Hippocampal formation (tissue), 2 donors: ENCODE data around the gene TLL2.

Source experiments
- DNase-seq, 2 donors: peaks; one replicate each; lab custom pipeline; 2025; lab: John Stamatoyannopoulos, UW

The TLL2 gene

DNA sequence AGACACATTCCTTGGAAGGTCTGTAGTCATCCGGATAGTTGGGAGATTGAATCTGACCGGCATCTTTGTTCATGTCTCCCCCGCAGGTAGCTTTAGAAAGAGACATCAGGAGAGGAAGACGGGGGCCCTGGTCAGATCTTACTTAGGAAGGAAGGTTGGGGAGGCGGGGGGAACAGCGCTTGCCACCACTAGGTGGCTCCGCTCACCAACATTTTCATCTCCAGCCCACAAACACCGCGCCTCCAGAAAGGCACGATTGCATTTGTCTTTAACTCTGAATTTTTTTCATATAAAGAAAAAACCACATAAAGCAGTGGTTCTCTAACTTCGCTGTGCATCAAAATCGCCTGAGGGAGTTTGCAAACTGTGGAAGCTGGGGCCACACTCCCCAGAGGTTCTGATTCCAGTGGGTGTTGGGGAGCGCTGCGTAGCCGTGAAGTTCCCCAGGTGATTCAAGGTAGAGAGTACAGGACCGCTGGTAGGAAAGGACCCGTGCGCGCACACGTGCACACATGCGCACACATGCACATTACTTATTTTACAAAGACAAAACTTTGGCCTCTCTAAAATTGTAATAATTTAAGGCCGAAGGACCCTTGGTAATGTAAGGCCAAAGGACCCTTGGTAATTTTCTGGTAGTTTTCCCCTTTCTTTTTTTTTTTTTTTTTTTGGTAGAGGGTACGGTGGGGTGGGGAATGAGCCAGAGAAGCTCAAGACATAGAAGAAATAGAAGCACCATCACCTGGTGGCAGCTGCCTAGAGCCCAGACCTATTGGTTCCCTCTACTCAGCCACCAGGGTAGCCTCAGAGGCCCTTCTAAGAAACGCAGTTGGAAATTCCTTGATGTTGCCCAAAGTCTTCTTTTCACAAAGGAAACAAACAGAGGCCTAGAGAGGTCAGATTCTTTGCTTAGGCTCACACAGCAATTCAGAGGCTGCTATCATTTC, 117.5 kb downstream of the TLL2 start:
- peak; percentile 23 to 69 for DNase-seq

DNA sequence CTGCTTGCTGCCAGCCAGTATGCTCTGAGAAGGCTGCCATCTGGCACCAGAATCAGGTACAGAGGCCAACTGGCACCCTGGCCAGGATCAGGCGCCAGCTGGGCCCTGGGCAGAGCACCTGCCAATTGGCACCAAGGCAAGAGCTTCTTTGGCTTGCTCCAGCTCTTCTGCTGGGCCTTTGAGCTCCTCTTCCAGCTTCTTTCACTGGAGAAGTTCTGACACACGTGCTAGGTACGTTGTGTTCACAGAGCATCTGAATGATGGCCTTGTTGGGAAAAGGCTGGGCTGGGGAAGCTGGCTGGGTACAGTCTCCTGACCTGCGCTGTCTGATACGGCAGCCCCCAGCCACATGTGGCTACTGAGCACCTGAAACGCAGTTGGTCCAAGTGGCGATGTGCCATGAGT, 123.3 kb downstream of the TLL2 start:
- DNase-seq = peak; percentile 67 to 74

DNA sequence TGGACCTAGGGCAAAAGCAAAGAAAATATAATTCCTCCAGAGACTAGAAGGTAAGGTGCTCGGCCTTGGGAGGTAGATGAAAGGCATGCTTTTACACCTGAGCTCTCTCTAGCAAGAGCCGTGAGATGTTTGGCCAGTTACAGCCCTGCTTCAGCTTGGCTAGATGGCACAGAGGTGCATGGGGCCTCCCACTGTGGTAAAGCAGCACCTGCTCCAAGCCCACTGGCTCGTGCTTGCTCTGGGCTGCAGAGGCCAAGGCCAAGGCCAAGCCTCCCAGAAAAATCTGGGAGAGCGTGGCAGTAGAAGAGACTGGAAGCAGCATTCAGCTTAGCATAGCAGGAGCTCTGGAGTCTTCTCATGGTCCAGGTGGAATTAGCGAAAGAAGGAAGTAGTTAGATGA, 123.9 kb downstream of the TLL2 start:
- DNase-seq = no peak

DNA sequence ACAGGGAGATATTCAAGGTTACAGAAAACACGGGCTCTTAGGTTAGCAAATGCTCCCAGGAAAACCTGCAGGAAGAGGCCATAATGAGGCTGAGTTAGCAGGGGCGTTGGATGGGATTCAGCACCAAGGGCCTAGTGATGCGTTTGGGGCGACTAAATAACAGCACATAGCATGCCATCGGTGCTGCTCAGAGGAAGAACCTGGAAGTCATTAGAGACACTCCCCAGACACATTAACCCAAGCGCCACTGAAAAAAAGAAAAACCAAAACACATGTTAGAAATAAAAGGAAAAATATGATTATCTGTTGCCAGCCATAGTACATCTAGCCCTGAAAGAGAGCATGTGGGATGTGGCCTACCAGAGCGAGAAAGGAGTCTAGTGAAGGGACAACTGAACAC, 126.1 kb downstream of the TLL2 start:
- no peak for DNase-seq

DNA sequence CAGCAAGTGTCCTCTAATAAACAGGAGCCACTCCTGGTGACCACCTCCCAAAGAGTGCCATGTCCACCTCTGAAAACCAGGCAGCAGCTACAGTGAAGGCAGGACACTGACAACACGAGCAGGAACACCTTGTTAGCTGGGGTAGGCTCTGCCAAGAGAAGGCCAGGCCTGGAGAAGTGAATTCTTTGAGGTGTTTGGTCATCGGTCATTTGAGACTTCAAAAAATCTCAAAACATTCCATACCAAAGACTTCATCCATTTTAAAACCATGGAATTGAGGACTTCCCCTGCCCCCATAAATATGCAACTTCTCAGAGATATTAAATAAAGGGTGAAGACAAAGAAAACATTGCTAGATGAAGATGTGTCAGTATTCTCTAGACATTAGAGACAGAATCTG, 126.6 kb downstream of the TLL2 start:
- no peak for DNase-seq

DNA sequence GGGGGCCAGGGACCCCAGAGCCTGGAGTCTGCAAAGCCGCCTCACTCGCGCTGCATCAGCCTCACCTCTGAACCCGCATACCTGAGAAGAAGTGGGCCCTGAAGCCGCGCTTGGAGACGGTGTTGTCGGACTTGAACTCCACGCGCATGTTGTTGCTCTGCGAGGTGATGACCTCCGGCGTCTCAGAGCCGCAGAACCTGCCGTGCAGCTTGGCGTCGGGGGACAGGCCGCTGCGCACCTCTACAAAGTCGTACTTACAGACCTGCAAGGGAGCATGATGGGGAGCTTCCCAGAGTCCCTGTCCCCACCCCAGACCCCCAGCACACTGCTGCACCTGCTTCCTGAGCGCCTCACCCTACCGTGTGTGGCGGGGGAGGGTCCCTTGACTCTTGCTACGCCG, 129.2 kb downstream of the TLL2 start:
- no peak for DNase-seq

DNA sequence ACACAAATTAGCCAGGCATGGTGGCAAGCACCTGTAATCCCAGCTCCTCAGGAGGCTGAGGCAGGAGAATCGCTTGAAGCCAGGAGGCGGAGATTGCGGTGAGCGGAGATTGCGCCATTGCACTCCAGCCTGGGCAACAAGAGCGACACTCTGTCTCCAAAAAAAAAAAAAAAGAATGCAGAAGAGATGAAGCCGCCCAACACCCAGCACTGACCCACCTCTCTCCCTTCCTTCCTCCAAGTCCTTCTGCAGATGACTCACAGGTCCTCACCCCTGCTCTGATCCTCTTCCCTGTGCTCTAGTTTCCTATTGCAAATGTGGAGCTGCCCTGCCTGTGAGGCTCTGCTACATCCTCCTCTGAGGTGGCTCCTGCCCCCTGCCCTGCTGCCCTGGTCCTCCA, 132.9 kb downstream of the TLL2 start:
- DNase-seq = no peak

DNA sequence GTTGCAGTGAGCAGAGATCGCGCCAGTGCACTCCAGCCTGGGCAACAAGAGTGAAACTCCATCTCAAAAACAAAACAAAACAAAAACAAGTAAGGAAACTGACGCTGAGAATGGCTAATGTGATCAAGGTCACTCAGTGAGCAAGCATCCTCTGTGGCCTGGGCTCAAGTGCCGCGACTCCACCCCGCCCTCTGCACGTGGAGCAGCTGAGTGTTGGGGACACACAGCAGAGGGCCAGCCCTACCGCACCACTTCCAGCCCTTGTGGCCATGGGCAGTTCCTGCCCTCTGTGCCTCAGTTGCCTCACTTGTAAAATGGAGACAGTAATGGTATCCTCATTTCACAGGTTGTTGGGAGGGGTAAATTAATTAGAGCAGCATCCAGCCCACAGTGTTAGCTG, 134.0 kb downstream of the TLL2 start:
- no peak for DNase-seq

DNA sequence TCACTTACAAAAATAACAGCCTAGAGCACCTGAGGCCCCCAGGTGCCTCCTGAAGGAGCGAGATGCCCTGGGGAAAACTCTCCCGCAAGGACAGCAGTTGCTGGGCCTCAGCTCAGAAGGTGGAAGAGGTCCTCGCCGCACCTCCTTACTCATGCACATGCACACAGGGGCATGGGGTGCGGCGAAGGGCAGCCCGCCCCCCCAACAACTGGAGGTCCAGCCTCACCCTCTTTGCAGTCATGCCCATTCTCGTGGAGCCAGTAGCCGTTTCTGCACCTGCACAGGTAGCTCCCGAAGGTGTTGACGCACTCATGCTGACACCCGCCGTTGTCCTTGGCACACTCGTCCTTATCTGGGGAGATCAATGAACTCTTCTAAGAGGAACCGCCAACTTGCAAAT, 135.0 kb downstream of the TLL2 start:
- DNase-seq = no peak

DNA sequence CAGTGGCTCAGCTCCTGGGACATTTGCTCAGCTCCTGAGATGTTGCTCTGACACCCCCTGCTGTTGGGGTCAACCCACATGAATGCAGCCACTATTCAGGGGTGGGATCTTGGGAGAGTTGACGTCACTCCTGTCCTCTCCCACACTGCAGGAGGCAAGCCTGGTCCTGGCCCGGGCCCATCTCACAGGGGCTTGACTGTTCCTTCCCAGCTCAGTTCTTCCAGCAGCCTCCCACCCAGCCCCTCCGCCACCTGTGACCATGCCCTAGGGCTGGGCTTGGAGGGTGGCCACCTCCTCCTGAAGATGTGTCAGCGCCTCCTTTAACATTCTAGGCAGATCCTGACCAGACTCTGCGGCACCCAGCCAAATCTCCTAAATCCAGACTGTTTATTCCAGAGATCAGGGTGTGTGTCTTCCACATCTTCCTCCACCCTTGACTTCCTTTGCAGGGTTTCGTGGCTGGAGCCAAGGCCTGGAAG, 135.9 kb downstream of the TLL2 start:
- DNase-seq = no peak

DNA sequence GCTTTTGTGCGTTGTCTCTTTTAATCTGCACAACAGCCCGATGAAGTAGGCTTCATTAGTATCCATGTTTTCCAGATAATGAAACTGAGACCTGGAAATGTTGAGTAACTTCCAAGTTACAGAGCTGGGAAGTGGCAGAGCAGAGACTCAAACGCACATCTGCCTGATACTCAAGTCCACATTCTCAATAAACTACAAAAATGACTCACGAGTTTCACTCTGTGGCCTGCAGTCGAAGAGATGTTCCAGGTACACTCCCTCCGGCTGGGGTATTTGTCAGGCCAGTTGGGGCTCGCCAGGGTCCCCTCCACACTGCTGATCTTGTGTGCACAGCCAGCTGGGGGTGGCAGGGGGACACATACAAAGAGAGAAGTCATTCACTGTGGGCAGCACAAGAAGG, 137.2 kb downstream of the TLL2 start:
- DNase-seq = no peak

DNA sequence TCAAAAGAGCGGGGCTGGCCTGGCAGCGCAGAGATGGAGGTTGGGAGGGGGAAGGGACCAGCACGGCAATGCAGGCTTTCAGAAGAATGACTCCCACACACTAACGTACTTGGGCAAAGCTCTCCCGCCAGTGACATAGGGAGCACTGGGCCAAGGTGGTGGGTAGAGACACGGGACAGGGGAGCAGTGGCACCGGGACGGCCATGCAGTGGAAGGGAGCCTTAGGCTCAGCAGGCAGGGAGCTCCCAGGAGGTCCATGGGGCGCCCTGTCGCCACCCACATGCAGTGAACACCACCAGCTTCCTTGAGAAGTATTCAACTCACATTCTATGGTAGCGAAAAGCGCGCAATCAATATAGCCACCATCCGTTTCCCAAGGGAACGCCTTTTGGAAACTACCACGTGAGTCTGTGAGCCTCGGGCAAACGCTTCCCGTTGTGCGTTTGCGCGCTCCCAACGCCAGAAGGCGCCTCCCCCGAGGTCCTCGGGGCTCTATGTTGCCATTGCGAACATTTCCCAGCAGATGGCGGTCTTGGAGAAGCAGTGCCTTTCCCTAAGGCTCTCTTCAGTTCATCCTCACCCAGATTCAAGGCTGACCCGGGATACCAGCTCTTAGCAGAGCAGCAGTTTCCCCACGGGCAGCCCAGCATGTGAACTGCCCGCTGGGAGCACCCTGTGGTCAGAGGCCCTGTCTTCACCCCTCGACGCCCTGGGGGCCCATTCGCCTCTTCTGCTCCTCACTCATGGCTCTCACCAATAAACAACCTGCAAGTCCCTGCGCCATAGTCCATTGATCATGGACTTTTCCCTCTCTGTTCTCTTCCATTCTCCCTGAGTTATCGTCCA, 138.5 kb downstream of the TLL2 start:
- peak; percentile 89 to 91 for DNase-seq

DNA sequence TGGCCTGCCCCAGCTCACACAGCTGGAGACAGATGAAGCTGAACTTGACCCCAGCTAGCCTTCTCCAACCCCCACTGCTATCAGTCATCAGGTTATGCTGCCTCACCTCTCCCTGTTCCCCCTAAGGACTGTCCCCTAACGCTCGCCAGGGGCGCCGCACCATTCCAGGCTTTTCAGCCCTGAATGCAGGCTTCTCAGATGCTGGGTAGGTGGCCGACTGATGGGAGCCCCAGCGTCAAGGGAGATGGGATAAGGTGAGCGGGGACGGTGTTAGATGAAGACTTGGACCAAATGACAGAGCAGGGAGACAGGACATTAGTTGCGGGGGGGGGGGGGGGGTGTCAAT, 139.1 kb downstream of the TLL2 start:
- DNase-seq = no peak

DNA sequence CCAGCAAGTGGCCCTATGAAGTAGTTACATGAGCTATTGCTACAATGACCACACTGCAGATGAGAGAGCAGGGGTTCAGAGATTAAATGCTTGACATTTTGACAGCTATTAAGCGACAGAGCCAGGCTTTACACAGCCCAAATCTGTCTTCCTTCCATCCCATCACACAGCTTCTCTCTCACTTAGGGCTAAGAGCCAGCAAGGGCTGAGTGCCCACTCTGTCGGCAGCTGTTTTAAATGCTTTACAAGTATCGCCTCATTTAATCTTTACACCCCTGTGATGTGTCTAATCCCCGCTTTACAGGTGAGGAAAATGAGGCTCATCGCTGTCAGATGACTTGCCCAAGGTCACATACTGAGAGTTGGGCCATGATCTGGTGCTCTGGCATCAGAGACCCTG, 139.7 kb downstream of the TLL2 start:
- no peak for DNase-seq

DNA sequence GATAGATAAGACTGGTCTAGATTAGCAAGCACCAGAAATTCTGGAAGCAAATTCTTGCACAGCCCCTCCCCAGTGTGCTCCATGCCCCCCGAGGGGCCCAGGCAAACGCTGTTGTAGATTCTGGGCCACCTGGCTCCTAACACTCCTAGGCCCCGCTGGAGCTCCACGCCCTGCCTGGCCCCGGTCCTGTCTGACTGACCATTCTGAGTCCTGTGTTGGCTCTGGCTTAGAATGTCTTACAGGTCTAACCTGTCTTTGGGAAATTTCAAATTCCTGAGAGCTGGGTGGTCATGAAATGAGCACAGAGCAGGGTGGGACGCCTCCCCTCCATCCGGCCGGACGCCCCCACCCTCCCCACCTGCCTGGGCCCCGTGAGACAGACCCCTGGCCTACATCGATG, 142.4 kb downstream of the TLL2 start:
- no peak for DNase-seq

DNA sequence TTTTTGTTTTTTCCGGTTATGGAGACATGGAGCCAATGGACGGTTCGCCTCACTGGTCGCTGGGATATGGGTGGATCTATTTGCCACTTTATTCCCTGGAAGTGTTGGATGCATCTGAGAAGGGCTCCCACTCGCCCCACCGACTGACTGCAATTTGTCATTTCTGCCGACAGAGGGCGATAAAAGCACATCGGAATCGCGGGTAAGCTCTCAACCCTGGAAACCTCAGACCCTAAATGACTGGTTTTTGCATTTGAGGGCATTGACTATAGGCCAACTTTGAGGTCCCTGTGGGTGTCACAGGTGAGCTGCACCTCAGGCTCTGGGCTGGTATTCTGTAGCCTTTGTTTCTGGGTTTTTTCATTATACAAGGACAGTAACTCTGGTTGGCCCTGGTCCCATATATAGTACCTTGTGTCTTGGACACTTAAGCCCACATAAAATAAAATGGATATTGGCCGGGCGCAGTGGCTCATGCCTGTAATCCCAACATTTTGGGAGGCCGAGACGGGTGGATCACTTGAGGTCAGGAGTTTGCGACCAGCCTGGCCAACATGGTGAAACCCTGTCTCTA, 143.1 kb downstream of the TLL2 start:
- peak in 1 of 2 donors; percentile 39 for DNase-seq

DNA sequence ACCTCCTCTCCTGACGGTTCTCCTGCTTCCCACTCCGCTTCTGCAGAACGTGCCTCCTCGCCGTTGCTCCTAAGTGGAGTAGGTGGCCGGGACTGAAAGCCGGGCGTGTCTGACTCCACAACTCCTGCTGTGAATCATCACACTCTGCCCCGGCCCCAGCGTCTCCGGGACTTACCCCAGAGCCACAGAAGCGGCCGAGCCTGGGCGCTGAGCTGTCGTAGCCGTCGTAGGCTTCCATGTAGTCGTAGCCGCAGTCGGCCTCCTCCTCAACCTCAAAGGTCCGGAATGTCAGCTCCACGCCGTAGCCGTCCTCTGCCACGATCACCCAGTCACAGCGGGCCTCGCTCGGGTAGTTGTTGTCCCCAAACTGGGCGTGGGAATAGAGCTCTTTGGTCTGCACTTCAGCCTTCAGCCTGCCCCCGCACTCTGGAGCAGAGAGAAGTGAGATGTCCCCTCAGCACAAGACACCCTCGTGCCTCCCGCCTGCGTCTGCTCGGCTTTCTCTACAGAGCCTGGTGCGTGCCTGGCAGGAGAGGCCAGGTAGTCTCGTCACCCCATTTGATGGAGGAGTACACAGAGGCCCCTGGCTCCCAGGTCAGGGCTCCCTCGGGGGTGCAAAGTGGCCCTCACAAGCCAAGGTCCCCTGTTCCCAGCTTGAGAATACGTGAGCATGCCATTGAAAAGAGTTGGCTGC, 143.7 kb downstream of the TLL2 start:
- no peak for DNase-seq

DNA sequence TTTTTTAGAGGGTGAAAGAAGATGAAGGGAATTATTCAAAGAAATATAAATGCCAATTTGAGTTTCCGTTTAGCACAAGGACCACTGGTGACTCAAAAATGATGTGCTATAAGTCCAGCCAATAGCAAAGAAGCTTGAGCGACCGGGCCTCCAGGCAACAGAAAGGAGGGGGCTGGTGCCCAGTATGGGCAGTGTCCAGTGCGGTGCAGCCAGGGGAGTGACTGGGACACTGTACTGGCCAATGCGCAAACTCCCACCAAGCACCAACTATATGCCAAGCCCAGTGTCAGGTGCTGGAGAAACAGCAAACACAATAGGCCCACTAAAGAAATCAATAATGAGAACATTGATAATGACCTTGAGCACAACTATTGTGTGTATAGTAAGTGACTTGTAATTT, 144.8 kb downstream of the TLL2 start:
- DNase-seq = no peak

DNA sequence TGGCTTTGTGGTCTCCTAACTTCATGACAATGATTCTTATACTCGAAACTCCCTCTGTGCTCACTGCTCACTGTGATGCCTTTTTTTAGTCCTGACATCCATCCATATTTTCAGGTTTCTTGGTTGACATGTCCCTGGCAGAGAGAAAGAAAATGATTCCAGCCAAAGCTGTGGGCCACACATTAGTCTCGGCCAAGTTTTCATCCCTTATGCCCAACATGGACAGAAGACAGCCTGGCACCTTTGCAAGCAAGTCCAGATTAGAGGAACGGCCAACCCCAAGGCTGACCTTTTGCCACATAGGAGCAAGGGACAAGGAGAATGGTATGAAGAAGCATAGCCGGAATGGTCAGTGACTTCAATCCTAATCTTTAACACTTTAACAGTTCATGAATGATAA, 146.3 kb downstream of the TLL2 start:
- DNase-seq = no peak

DNA sequence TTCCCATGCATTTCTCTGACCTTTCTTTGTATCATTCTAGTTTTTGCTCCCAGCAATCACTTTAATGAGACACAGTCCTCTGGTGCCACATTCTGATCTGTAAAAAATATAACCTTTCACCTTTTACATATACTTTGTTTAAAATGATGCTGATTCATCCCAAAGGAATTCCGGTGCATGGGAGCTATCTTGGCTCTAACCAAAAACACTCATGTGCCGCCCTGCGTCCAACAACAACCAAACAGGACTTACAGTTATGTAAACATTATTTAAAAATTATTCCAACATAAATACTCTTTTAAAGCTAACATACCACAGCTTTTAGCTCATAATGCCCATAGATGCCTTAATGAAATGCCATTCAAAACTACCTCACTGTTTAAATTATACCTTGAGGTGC, 147.2 kb downstream of the TLL2 start:
- DNase-seq = no peak

DNA sequence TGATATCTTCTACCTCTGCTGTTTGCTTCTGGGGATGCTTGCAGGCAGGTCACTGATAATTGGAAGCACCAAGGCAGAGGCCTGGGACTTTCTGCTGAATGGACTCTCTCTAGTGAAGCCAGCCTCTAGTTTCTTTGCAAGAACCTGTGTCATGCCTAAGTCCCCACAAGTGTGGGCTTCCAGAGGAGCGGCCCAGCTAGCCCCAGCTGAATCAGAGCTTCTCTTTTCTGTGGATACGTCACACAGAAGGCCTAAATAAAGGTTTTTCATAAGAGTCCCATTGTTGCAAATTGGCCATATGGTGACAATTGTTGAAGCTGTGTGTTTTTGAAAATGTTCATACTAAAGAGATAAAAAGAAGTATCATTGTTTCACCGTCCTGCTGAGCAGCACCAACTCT, 148.2 kb downstream of the TLL2 start:
- DNase-seq = peak; percentile 22 to 56

DNA sequence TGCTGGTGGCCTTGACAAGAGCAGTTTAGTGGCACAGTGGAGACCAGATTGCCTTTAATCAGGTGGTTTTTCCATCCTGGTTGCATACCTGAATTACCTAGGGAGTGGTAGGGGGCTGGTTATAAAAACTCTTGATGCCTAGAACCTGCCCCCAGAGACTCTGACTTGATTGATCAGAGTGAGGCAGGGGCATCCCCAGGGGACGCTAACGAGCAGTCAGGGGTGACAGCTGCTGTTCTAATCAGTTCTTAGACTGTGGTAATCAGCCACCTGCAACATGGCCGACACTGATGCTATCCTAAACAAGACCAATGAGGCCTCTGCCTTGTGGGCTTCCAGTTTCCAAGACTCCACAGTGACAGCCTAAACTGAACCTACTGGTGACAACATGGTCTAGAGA, 153.0 kb downstream of the TLL2 start:
- no peak for DNase-seq
